ENCODE data around the gene GRID1. TPM values are rescaled to one million over a fixed set of nuclear protein-coding genes. Genes with fewer than 3 reads are reported as not detected.

GRID1 gene
- total and polyA plus RNA-seq, 11 donors, result 0.69 to 3.4 (median 1.6) TPM

DNA sequence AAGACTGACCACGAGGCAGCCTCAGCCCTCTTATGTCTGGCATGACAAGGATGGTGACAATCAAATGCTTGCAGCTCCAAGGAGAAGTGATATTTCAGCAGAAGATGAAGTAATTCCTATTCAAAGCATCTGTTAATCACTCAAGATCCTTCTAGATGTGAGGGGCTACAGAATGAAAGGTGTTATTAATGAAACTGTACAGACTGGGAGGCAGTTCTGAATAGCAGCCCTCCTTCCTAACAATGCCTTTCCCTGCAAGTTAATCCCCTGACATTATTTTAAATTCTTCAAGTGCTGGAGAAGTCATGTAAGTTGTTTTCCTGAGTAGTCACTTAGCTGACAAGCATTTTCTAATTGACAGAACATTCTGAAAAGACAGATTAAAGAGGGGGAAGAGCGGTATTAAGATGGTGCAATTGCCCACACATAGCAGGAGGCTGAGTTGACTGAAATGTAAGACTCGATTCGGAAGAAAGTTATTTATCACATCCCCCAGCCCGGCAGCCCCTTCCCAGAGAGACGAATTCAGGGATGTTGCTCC is 300.8 kb downstream of the GRID1 start:
- Histone ChIP-seq H3K4me1 (no peaks in the 10 kb centered on the region), H3K27me3 (peaks cover 0 to 5% (median 0%) of the 10 kb centered on the region in 9 donors), H3K9me3 (no peaks in the 10 kb centered on the region), H3K36me3 (no peaks in the 10 kb centered on the region), H3K4me3 (no peak overlapping the region), H3K27ac (no peak overlapping the region)
- intact Hi-C loops (cut with DNase I), result loop anchor here in 1 of 10 donors (10.0 kb wide), 1 partner anchor 271 kb away; no protein-coding TSS in a partner anchor
- TF ChIP-seq, protein P1, sequence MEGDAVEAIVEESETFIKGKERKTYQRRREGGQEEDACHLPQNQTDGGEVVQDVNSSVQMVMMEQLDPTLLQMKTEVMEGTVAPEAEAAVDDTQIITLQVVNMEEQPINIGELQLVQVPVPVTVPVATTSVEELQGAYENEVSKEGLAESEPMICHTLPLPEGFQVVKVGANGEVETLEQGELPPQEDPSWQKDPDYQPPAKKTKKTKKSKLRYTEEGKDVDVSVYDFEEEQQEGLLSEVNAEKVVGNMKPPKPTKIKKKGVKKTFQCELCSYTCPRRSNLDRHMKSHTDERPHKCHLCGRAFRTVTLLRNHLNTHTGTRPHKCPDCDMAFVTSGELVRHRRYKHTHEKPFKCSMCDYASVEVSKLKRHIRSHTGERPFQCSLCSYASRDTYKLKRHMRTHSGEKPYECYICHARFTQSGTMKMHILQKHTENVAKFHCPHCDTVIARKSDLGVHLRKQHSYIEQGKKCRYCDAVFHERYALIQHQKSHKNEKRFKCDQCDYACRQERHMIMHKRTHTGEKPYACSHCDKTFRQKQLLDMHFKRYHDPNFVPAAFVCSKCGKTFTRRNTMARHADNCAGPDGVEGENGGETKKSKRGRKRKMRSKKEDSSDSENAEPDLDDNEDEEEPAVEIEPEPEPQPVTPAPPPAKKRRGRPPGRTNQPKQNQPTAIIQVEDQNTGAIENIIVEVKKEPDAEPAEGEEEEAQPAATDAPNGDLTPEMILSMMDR (IDR thresholded peaks at IDR 0.05), result no peak
- DNase-seq (no peak), ATAC-seq (no peak)
- 78 to 79% (median 78%) methylated on average over 6 of the region's 6 CpGs for WGBS, 4 donors

DNA sequence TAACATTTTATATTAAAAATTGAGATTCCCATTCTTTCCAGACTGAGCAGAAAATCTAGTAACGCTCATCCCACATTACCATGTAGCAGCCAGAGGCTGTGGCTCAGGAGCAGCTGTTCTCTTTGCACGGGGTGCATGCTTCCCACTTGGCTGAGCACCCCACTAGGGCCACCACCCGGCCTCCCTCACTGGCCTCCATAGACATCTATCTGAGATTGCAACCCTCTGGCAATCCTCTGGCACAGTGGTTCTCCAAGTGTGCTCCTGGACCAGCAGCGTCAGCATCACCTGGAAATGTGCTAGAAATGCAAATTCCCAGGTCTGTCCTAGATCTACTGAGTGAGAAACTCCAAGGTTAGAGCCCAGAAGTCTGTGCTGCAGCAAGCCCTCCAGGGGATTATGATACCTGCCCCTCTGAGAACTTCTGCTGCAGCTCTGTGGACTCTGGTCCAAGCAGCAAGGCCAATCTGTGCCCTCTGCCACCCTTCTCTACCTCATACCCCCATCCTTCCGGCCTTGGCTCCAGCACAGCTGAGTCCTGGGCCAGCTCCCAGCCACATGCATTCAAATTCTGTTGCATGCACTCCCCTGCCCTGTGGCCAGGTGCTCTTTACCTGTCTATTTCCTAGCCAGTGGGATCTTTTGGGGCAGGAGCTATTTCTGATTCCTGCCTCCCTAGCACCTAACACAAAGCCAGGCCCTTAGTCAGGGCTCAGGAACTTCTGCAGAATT is 301.5 kb downstream of the GRID1 start:
- ATAC-seq (no peak), DNase-seq (no peak)
- peaks cover 0 to 5% (median 0%) of the 10 kb centered on the region in 9 donors for H3K27me3 ChIP-seq
- no peaks in the 10 kb centered on the region for H3K36me3 ChIP-seq
- intact Hi-C loops (cut with DNase I), result loop anchor here in 2 of 10 donors (5.0 to 10.0 kb wide), 2 partner anchors 270 to 518 kb away; no protein-coding TSS in a partner anchor
- no peak overlapping the region for H3K27ac ChIP-seq
- no peak overlapping the region for H3K4me3 ChIP-seq
- no peaks in the 10 kb centered on the region for H3K4me1 ChIP-seq
- WGBS, 4 donors, result 81 to 90% (median 85%) methylated on average over 4 to 5 of the region's 5 CpGs
- TF ChIP-seq POLR2A (IDR thresholded peaks at IDR 0.05), result no peak
- TF ChIP-seq, protein P1 (IDR thresholded peaks at IDR 0.05), result no peak
- no peaks in the 10 kb centered on the region for H3K9me3 ChIP-seq

DNA sequence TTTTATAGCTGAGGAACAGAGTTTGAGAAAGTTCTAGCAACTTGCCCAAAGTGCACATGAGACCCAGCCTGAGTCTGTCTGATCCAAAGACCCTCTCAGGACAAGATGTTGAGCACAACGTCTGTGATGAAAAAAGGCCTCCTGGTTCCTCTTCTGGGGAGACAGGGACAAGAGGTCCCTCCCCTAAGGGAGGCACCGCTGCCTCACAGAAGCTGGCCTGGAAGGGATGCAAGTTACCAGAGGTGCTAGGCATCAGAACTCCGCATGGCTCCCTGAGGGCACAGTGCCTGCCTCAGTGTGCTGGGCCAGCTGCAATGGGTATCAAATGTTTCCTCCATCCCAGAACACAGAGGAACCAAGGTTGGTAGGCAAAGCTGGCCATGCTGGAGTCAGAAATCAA is 302.4 kb downstream of the GRID1 start:
- Histone ChIP-seq H3K9me3 (no peaks in the 10 kb centered on the region), H3K27ac (no peak overlapping the region), H3K27me3 (peaks cover 0 to 5% (median 0%) of the 10 kb centered on the region in 9 donors), H3K4me1 (no peaks in the 10 kb centered on the region), H3K4me3 (no peak overlapping the region), H3K36me3 (no peaks in the 10 kb centered on the region)
- TF ChIP-seq, protein P1 (IDR thresholded peaks at IDR 0.05), result no peak
- no peak for TF ChIP-seq POLR2A (IDR thresholded peaks at IDR 0.05)
- DNase-seq (no peak), ATAC-seq (no peak)
- 52 to 66% (median 55%) methylated on average over 3 of the region's 3 CpGs for WGBS, 4 donors
- intact Hi-C loops (cut with DNase I), result loop anchor here in 2 of 10 donors (5.0 to 10.0 kb wide), 2 partner anchors 269 to 517 kb away; no protein-coding TSS in a partner anchor

DNA sequence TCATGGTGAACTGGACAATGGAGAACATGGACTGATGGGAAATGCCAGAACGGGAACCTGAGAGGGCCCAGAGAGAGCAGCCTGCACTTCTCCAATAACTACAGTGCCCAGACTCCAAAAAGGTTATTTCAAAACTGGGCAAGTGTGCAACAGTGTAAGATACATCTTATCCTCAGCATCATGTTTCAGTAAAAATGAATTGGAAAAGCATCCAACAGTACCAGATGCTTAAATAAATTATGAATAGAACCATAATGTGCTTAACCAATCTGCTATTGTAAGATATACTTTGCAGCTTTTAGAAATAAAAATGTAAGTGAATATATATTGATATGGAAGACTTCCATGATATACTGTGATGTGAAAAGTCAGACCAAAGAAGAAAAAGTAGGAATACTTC is 303.3 kb downstream of the GRID1 start:
- no peaks in the 10 kb centered on the region for H3K36me3 ChIP-seq
- ATAC-seq, result no peak
- TF ChIP-seq, protein P1 (IDR thresholded peaks at IDR 0.05), result no peak
- no peak for TF ChIP-seq POLR2A (IDR thresholded peaks at IDR 0.05)
- no peak overlapping the region for H3K4me3 ChIP-seq
- peaks cover 0 to 5% (median 0%) of the 10 kb centered on the region in 9 donors for H3K27me3 ChIP-seq
- no peak for DNase-seq
- WGBS, 4 donors, result 63 to 80% (median 70%) methylated on average over 1 of the region's 1 CpG
- no peaks in the 10 kb centered on the region for H3K9me3 ChIP-seq
- H3K27ac ChIP-seq, result no peak overlapping the region
- no peaks in the 10 kb centered on the region for H3K4me1 ChIP-seq
- intact Hi-C loops (cut with DNase I), result loop anchor here in 2 of 10 donors (5.0 to 10.0 kb wide), 2 partner anchors 269 to 516 kb away; no protein-coding TSS in a partner anchor
